H1 (cell line): ENCODE results near the gene RGL1. TPM values are rescaled to one million over a fixed set of nuclear protein-coding genes. Genes with fewer than 3 reads are reported as not detected.

Experiments used
- CTCF ChIA-PET: fragments of 300-600 bp; sonication (Branson Sonifier 250); formaldehyde crosslinking; loops from one replicate; lab custom pipeline; 2021; ENCODE audit not compliant: partially characterized antibody; lab: Charles Lee
- POLR2A ChIA-PET: fragments of 300-600 bp; sonication (Branson Sonifier 250); formaldehyde crosslinking; loops from one replicate; lab custom pipeline; 2021; ENCODE audit warnings: inconsistent platforms; ENCODE audit not compliant: partially characterized antibody; lab: Charles Lee
- DNase-seq, 2 experiments: peaks; one replicate each; pipeline versions ENCODE4 v3.0.0 to v3.0.0-alpha.2; 2010 to 2022; ENCODE audit warnings: low spot score in 2 of 2, low read depth in 1 of 2, mixed read lengths in 1 of 2
- FAIRE-seq: peaks from 2 replicates; lab custom pipeline; 2011; peaks lifted over from hg19 to GRCh38; lab: Jason Lieb, UNC
- H2AFZ ChIP-seq: 2 replicates; pipeline ENCODE4 v1.8.1; 2012; ENCODE audit warnings: low read length, inconsistent platforms
- H2AK5ac ChIP-seq: 2 replicates; pipeline ENCODE4 v1.6.1; 2013; ENCODE audit warnings: low read depth, low read length
- H2BK120ac ChIP-seq: replicated peaks from 2 replicates; pipeline ENCODE3; 2013; ENCODE audit warnings: low read depth, low read length, inconsistent platforms
- H2BK12ac ChIP-seq: 2 replicates; pipeline ENCODE4 v1.6.1; 2013; ENCODE audit warnings: low read depth, low read length
- H2BK15ac ChIP-seq: 2 replicates; pipeline ENCODE4 v1.6.1; 2013; ENCODE audit warnings: low read length
- H2BK20ac ChIP-seq: 2 replicates; pipeline ENCODE4 v1.6.1; 2013; ENCODE audit warnings: low read length
- H2BK5ac ChIP-seq: 2 replicates; pipeline ENCODE4 v1.6.1; 2013; ENCODE audit warnings: low read depth, low read length
- H3K14ac ChIP-seq: 2 replicates; pipeline ENCODE4 v1.6.1; 2013; ENCODE audit warnings: inconsistent platforms; ENCODE audit not compliant: insufficient read length
- H3K18ac ChIP-seq: 2 replicates; pipeline ENCODE4 v1.6.1; 2013; ENCODE audit warnings: low read length; ENCODE audit errors: extremely low read depth
- H3K23ac ChIP-seq: 2 replicates; pipeline ENCODE4 v1.6.1; 2013; ENCODE audit warnings: inconsistent platforms; ENCODE audit not compliant: insufficient read length
- H3K23me2 ChIP-seq: 2 replicates; pipeline ENCODE4 v1.6.1; 2013; ENCODE audit warnings: low read depth, low read length
- H3K27ac ChIP-seq: 2 replicates; pipeline ENCODE4 v1.6.1; 2011; ENCODE audit warnings: low read depth, low read length, inconsistent platforms
- H3K27me3 ChIP-seq, 4 experiments: replicated peaks in 1 of 4; 1 replicate in 1 of 4; 2 replicates in 3 of 4; pipeline versions ENCODE4 v1.6.1 to v1.8.1; 2011 to 2013; ENCODE audit warnings: low read length in 3 of 4, mild to moderate bottlenecking in 3 of 4, inconsistent platforms in 2 of 4, mixed read lengths in 2 of 4, moderate library complexity in 1 of 4; ENCODE audit not compliant: control insufficient read depth in 3 of 4, insufficient read depth in 3 of 4; ENCODE audit errors: extremely low read depth in 1 of 4
- H3K36me3 ChIP-seq, 4 experiments: 2 replicates each; pipeline versions ENCODE4 v1.6.1 to v1.8.1; 2011 to 2013; ENCODE audit warnings: mild to moderate bottlenecking in 4 of 4, low read length in 3 of 4, moderate library complexity in 2 of 4, control low read depth in 1 of 4, inconsistent platforms in 1 of 4; ENCODE audit not compliant: insufficient read depth in 4 of 4, control insufficient read depth in 2 of 4
- H3K4ac ChIP-seq: replicated peaks from 2 replicates; pipeline ENCODE3; 2013; ENCODE audit warnings: low read length, low read depth, mixed read lengths, inconsistent platforms; ENCODE audit not compliant: insufficient read length
- H3K4me1 ChIP-seq, 4 experiments: replicated peaks in 1 of 4; 1 replicate in 1 of 4; 2 replicates in 3 of 4; pipeline versions ENCODE4 v1.6.1 to v1.8.1; 2011 to 2013; ENCODE audit warnings: low read length in 3 of 4, inconsistent platforms in 2 of 4, mixed read lengths in 1 of 4; ENCODE audit not compliant: insufficient read depth in 4 of 4, control insufficient read depth in 3 of 4
- H3K4me2 ChIP-seq, 2 experiments: 2 replicates each; pipeline versions ENCODE4 v1.6.1 to v1.8.1; 2011 to 2013; ENCODE audit warnings: low read depth in 2 of 2, low read length in 2 of 2, control low read depth in 1 of 2, inconsistent platforms in 1 of 2, mild to moderate bottlenecking in 1 of 2; ENCODE audit not compliant: insufficient read depth in 1 of 2
- H3K4me3 ChIP-seq, 4 experiments: fragments of 200-600, 300-600 bp in 1 of 4; sonication (generic), shearing (Covaris generic), sonication (Bioruptor Twin) in 1 of 4; 2 replicates each; pipeline versions ENCODE4 v1.5.1 to v1.8.1; 2011 to 2016; ENCODE audit warnings: low read length in 4 of 4, low read depth in 3 of 4, control low read depth in 2 of 4, inconsistent platforms in 2 of 4, mild to moderate bottlenecking in 2 of 4, mixed read lengths in 1 of 4, moderate library complexity in 1 of 4; ENCODE audit not compliant: insufficient read depth in 2 of 4; ENCODE audit errors: extremely low read depth in 1 of 4
- H3K56ac ChIP-seq: replicated peaks from 2 replicates; pipeline ENCODE3; 2013; ENCODE audit warnings: low read depth, mild to moderate bottlenecking, mixed read lengths, low read length, inconsistent platforms; ENCODE audit not compliant: insufficient read length
- H3K79me1 ChIP-seq: 2 replicates; pipeline ENCODE4 v1.6.1; 2013; ENCODE audit warnings: low read depth, low read length, control low read depth
- H3K79me2 ChIP-seq, 2 experiments: 2 replicates each; pipeline versions ENCODE4 v1.6.1 to v1.8.1; 2012 to 2013; ENCODE audit warnings: low read length in 2 of 2, mild to moderate bottlenecking in 2 of 2, inconsistent platforms in 1 of 2; ENCODE audit not compliant: insufficient read depth in 2 of 2, control insufficient read depth in 1 of 2
- H3K9ac ChIP-seq, 4 experiments: replicated peaks in 1 of 4; 1 replicate in 1 of 4; 2 replicates in 3 of 4; pipeline versions ENCODE4 v1.6.1 to v1.8.1; 2011 to 2013; ENCODE audit warnings: low read depth in 3 of 4, low read length in 3 of 4, control low read depth in 2 of 4, mild to moderate bottlenecking in 2 of 4, moderate library complexity in 2 of 4, inconsistent platforms in 1 of 4; ENCODE audit errors: extremely low read depth in 1 of 4
- H3K9me3 ChIP-seq, 2 experiments: 2 replicates each; pipeline versions ENCODE4 v1.6.1 to v1.8.1; 2012 to 2013; ENCODE audit warnings: mild to moderate bottlenecking in 2 of 2, moderate library complexity in 2 of 2, control low read depth in 1 of 2, inconsistent platforms in 1 of 2, low read depth in 1 of 2, low read length in 1 of 2, mixed read lengths in 1 of 2; ENCODE audit not compliant: insufficient read depth in 2 of 2
- H4K20me1 ChIP-seq, 2 experiments: replicated peaks in 1 of 2; 2 replicates each; pipeline versions ENCODE3 to v1.8.1; 2011 to 2013; ENCODE audit warnings: inconsistent platforms in 2 of 2, low read length in 2 of 2, mild to moderate bottlenecking in 1 of 2; ENCODE audit not compliant: insufficient read depth in 2 of 2, control insufficient read depth in 1 of 2
- H4K5ac ChIP-seq: 2 replicates; pipeline ENCODE4 v1.6.1; 2013; ENCODE audit warnings: low read length, low read depth, mixed read lengths, inconsistent platforms; ENCODE audit not compliant: insufficient read length
- H4K8ac ChIP-seq: 2 replicates; pipeline ENCODE4 v1.8.0; 2013; ENCODE audit warnings: mild to moderate bottlenecking, moderate library complexity, low read length, inconsistent platforms; ENCODE audit not compliant: insufficient read depth; ENCODE audit errors: extremely low read depth
- H4K91ac ChIP-seq: replicated peaks from 2 replicates; pipeline ENCODE3; 2013; ENCODE audit warnings: low read length, mixed read lengths, inconsistent platforms; ENCODE audit not compliant: insufficient read length
- CBX8 ChIP-seq: fragments of 300-800, 300-1000 bp; sonication (generic); IDR thresholded peaks from 2 replicates; pipeline ENCODE4 v1.7.1; 2016; ENCODE audit warnings: low read depth, low read length, borderline replicate concordance
- CREB1 ChIP-seq: IDR thresholded peaks from 2 replicates; pipeline ENCODE4 v1.6.1; 2012; ENCODE audit warnings: inconsistent platforms
- FOSL1 ChIP-seq: IDR thresholded peaks from 2 replicates; pipeline ENCODE4 v1.6.1; 2011; ENCODE audit warnings: mild to moderate bottlenecking, low read depth, low read length, moderate library complexity; ENCODE audit not compliant: insufficient read depth
- GTF2F1 ChIP-seq: IDR thresholded peaks from 2 replicates; pipeline ENCODE4 v1.6.1; 2012; ENCODE audit warnings: low read depth, low read length, improper control_type of control experiment, borderline replicate concordance
- NANOG ChIP-seq: IDR thresholded peaks from 2 replicates; pipeline ENCODE4 v1.6.1; 2011; ENCODE audit warnings: low read length, low read depth, mild to moderate bottlenecking, inconsistent platforms; ENCODE audit not compliant: insufficient read depth, poor library complexity, severe bottlenecking
- POLR2AphosphoS5 ChIP-seq: IDR thresholded peaks from 2 replicates; pipeline ENCODE4 v1.6.1; 2011; ENCODE audit warnings: low read depth, low read length
- RNF2 ChIP-seq: fragments of 200-900, 300-1000 bp; sonication (generic); IDR thresholded peaks from 2 replicates; pipeline ENCODE4 v1.7.1; 2016; ENCODE audit warnings: borderline replicate concordance, low read depth, mild to moderate bottlenecking, antibody characterized with exemption, low read length; ENCODE audit not compliant: poor library complexity, severe bottlenecking; ENCODE audit errors: missing control alignments
- SAP30 ChIP-seq: fragments of 300-600 bp; sonication (generic); IDR thresholded peaks from 2 replicates; pipeline ENCODE4 v1.7.1; 2012; ENCODE audit warnings: low read length, moderate library complexity, mild to moderate bottlenecking, inconsistent platforms; ENCODE audit not compliant: insufficient read depth, insufficient replicate concordance
- SIN3A ChIP-seq, 2 experiments: IDR thresholded peaks in 1 of 2; conservative IDR thresholded peaks in 1 of 2; 2 replicates each; pipeline ENCODE4 v1.6.1; 2011 to 2012; ENCODE audit warnings: low read length in 2 of 2, improper control_type of control experiment in 1 of 2, low read depth in 1 of 2, mild to moderate bottlenecking in 1 of 2
- TEAD4 ChIP-seq: IDR thresholded peaks from 2 replicates; pipeline ENCODE4 v1.6.1; 2012; ENCODE audit warnings: low read depth, low read length, inconsistent platforms, mixed read lengths
- WGBS, 2 experiments: shearing (Covaris generic) in 1 of 2; methylation state at CpG; one replicate each; pipeline versions ENCODE4 v1.1.6 to v1.1.7; 2013 to 2015; ENCODE audit warnings: low lambda C conversion rate in 2 of 2, mixed read lengths in 2 of 2, inconsistent platforms in 1 of 2, low coverage in 1 of 2, missing lambda C conversion rate in 1 of 2; ENCODE audit not compliant: insufficient replicate concordance in 2 of 2, insufficient coverage in 1 of 2, insufficient read length in 1 of 2; ENCODE audit errors: extremely low coverage in 1 of 2, missing lambda C conversion rate in 1 of 2; 5-methylcytosine and 5-hydroxymethylcytosine counted together
- polyA plus RNA-seq, 7 experiments: library from polyadenylated mRNA; depleted of rRNA in 3 of 7; stranded (reverse) in 5 of 7; unstranded in 2 of 7; fragments of >200 nt in 5 of 7; fragments of 200-250 nt in 2 of 7; gene quantifications; 1 replicate in 5 of 7; 2 replicates in 1 of 7; 4 replicates in 1 of 7; pipeline versions ENCODE4 v1.2.1 to v1.2.3, GENCODE V29; 2011 to 2013; ENCODE audit warnings: missing spikeins in 2 of 7, mixed read lengths in 2 of 7
- total RNA-seq: library from RNA; stranded (reverse); fragmentation: NEBNext Ultra II Directional; extraction: Animal tissue kit (Norgen Biotek cat#: 25700); gene quantifications from 2 replicates; pipeline ENCODE4 v1.2.1, GENCODE V29; 2021
- TF ChIP-seq, protein P1 (sequence below): IDR thresholded peaks from 2 replicates; pipeline ENCODE4 v1.6.1; 2012; ENCODE audit warnings: inconsistent platforms
- TF ChIP-seq, protein P2 (sequence below): IDR thresholded peaks from 2 replicates; pipeline ENCODE4 v1.6.1; 2011; ENCODE audit warnings: low read depth, mild to moderate bottlenecking, low read length; ENCODE audit not compliant: insufficient read depth

Gene RGL1
- total and polyA plus RNA-seq, 2 of the 8 experiments (the other 6 are each of a cell fraction or from before 2014, with no cell fraction given) = 0.98 to 2.4 TPM

DNA sequence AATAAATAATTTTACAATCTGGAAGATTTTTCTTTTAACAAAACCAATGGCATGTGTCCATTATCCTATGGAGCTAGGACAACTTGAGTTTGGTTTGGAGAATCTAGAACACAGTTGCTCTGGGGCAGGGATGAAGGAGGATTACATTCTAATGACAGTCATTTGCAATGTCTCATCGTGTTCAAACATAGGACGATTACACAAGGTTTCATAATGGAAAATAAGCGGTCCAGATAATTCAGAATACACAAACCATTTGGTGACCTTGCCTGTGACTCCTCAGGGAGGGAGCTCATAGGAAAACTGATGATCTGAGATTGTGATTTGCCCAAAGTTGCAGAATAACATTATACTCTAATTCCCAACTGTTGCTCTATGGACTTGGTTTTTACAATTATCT is 27.6 kb upstream of the RGL1 start:
- Histone ChIP-seq H3K27me3 (no peaks in the 10 kb centered on the region), H2AK5ac (no peak overlapping the region), H3K79me1 (no peaks in the 10 kb centered on the region), H3K23me2 (no peaks in the 10 kb centered on the region), H4K91ac (no peak overlapping the region), H2BK20ac (no peak overlapping the region), H2BK15ac (no peak overlapping the region), H3K4me3 (no peak overlapping the region), H3K27ac (no peak overlapping the region), H2BK12ac (no peak overlapping the region), H3K9me3 (peaks cover 11% of the 10 kb centered on the region in 2 experiments; a peak in 3 of 4 replicates), H3K9ac (no peak overlapping the region), H3K18ac (no peak overlapping the region), H3K4me2 (no peak overlapping the region), H4K20me1 (no peaks in the 10 kb centered on the region), H3K56ac (no peak overlapping the region), H3K4ac (no peak overlapping the region), H3K4me1 (peaks cover 0 to 3% (median 0%) of the 10 kb centered on the region in 4 experiments; a peak in 1 of 7 replicates), H3K36me3 (no peaks in the 10 kb centered on the region), H2BK5ac (no peak overlapping the region), H2AFZ (no peak overlapping the region), H3K23ac (no peak overlapping the region), H4K5ac (no peak overlapping the region), H4K8ac (no peak overlapping the region), H2BK120ac (no peak overlapping the region), H3K79me2 (no peaks in the 10 kb centered on the region), H3K14ac (no peak overlapping the region)
- no peak for DNase-seq
- CTCF ChIA-PET = interaction anchor here (0.6 kb wide), 1 partner anchor 104 kb away, joined by 3 read pairs; no protein-coding TSS in a partner anchor
- no peak for FAIRE-seq
- POLR2A ChIA-PET = no interaction called here
- 99% methylated on average over 3 of the region's 3 CpGs; no CpG with 5 or more reads in 1 of the 2 experiments for WGBS, 2 experiments
- TF ChIP-seq, protein P1, sequence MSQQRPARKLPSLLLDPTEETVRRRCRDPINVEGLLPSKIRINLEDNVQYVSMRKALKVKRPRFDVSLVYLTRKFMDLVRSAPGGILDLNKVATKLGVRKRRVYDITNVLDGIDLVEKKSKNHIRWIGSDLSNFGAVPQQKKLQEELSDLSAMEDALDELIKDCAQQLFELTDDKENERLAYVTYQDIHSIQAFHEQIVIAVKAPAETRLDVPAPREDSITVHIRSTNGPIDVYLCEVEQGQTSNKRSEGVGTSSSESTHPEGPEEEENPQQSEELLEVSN = no peak
- TF ChIP-seq RNF2 (no peak), NANOG (no peak), CREB1 (no peak), TEAD4 (no peak), CBX8 (no peak), GTF2F1 (no peak), POLR2AphosphoS5 (no peak), FOSL1 (no peak), SIN3A (conservative IDR thresholded peaks at IDR 0.05 in 1 of 2, IDR thresholded peaks at IDR 0.05 in 1 of 2; ENCODE audit: low read depth in 1 of 2, low read length in 2 of 2) (no peak), SAP30 (no peak)
- TF ChIP-seq, protein P2, sequence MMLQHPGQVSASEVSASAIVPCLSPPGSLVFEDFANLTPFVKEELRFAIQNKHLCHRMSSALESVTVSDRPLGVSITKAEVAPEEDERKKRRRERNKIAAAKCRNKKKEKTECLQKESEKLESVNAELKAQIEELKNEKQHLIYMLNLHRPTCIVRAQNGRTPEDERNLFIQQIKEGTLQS = no peak
